Liver (tissue), 9 donors: ENCODE data around the gene GMDS. TPM values are rescaled to one million over a fixed set of nuclear protein-coding genes. Genes with fewer than 3 reads are reported as not detected.

Experiments used
- DNase-seq: peaks from one replicate; pipeline ENCODE4 v3.0.0-alpha.2; 2017; ENCODE audit warnings: low spot score
- H3K27ac ChIP-seq, 2 donors: one replicate each; pipeline ENCODE4 v1.7.0; 2013; ENCODE audit warnings: inconsistent platforms in 2 of 2, low read length in 2 of 2, control low read depth in 1 of 2, low read depth in 1 of 2, mild to moderate bottlenecking in 1 of 2
- H3K27me3 ChIP-seq, 4 donors: one replicate each; pipeline versions ENCODE4 v1.6.1 to v1.7.0; 2013; ENCODE audit warnings: low read length in 3 of 4, inconsistent platforms in 1 of 4, mild to moderate bottlenecking in 1 of 4, moderate library complexity in 1 of 4; ENCODE audit not compliant: control insufficient read depth in 4 of 4, insufficient read depth in 4 of 4
- H3K36me3 ChIP-seq, 4 donors: one replicate each; pipeline versions ENCODE4 v1.6.1 to v1.7.0; 2013; ENCODE audit warnings: low read length in 3 of 4, mild to moderate bottlenecking in 3 of 4, low read depth in 1 of 4, moderate library complexity in 1 of 4; ENCODE audit not compliant: control insufficient read depth in 4 of 4, insufficient read depth in 3 of 4
- H3K4me1 ChIP-seq, 4 donors: one replicate each; pipeline versions ENCODE4 v1.6.1 to v1.7.0; 2013; ENCODE audit warnings: low read length in 3 of 4, mild to moderate bottlenecking in 3 of 4, moderate library complexity in 1 of 4; ENCODE audit not compliant: control insufficient read depth in 4 of 4, insufficient read depth in 4 of 4
- H3K4me3 ChIP-seq, 3 donors: one replicate each; pipeline versions ENCODE4 v1.6.1 to v1.7.0; 2013; ENCODE audit warnings: low read length in 3 of 3, control low read depth in 1 of 3, low read depth in 1 of 3, mild to moderate bottlenecking in 1 of 3
- H3K9ac ChIP-seq, 2 donors: one replicate each; pipeline ENCODE4 v1.7.0; 2013; ENCODE audit warnings: low read length in 2 of 2, mild to moderate bottlenecking in 2 of 2, moderate library complexity in 2 of 2, control low read depth in 1 of 2, low read depth in 1 of 2
- H3K9me3 ChIP-seq, 4 donors: one replicate each; pipeline versions ENCODE4 v1.6.1 to v1.7.0; 2013; ENCODE audit warnings: low read length in 3 of 4; ENCODE audit not compliant: control insufficient read depth in 4 of 4
- EGR1 ChIP-seq, 2 donors: IDR thresholded peaks; 2 replicates each; pipeline ENCODE4 v1.6.1; 2016 to 2018; ENCODE audit warnings: antibody characterized with exemption in 2 of 2, low read depth in 2 of 2
- FOXA1 ChIP-seq: IDR thresholded peaks from 2 replicates; pipeline ENCODE4 v1.6.1; 2016; ENCODE audit warnings: antibody characterized with exemption
- FOXA2 ChIP-seq: IDR thresholded peaks from 2 replicates; pipeline ENCODE4 v1.6.1; 2016; ENCODE audit warnings: antibody characterized with exemption
- GABPA ChIP-seq, 2 donors: IDR thresholded peaks in 1 of 2; conservative IDR thresholded peaks in 1 of 2; 2 replicates each; pipeline ENCODE4 v1.6.1; 2016; ENCODE audit warnings: antibody characterized with exemption in 2 of 2, mild to moderate bottlenecking in 1 of 2, moderate library complexity in 1 of 2
- HNF4A ChIP-seq, 2 donors: conservative IDR thresholded peaks; 2 replicates each; pipeline ENCODE4 v1.6.1; 2016; ENCODE audit warnings: antibody characterized with exemption in 2 of 2, mild to moderate bottlenecking in 2 of 2
- HNF4G ChIP-seq: IDR thresholded peaks from 2 replicates; pipeline ENCODE4 v1.6.1; 2016; ENCODE audit warnings: antibody characterized with exemption
- JUND ChIP-seq, 2 donors: IDR thresholded peaks; 2 replicates each; pipeline ENCODE4 v1.6.1; 2016; ENCODE audit warnings: antibody characterized with exemption in 2 of 2
- NR2F2 ChIP-seq: IDR thresholded peaks from 2 replicates; pipeline ENCODE4 v1.6.1; 2016; ENCODE audit warnings: antibody characterized with exemption
- RAD21 ChIP-seq, 2 donors: IDR thresholded peaks; 2 replicates each; pipeline ENCODE4 v1.6.1; 2016; ENCODE audit warnings: antibody characterized with exemption in 2 of 2, mild to moderate bottlenecking in 2 of 2
- RXRA ChIP-seq, 2 donors: IDR thresholded peaks; 2 replicates each; pipeline ENCODE4 v1.6.1; 2017 to 2018; ENCODE audit warnings: antibody characterized with exemption in 2 of 2, mild to moderate bottlenecking in 1 of 2
- SP1 ChIP-seq: IDR thresholded peaks from 2 replicates; pipeline ENCODE4 v1.6.1; 2018; ENCODE audit warnings: antibody characterized with exemption, mild to moderate bottlenecking
- TAF1 ChIP-seq: conservative IDR thresholded peaks from 2 replicates; pipeline ENCODE4 v1.6.1; 2016; ENCODE audit warnings: antibody characterized with exemption, mild to moderate bottlenecking
- YY1 ChIP-seq: IDR thresholded peaks from 2 replicates; pipeline ENCODE4 v1.6.1; 2016; ENCODE audit warnings: antibody characterized with exemption, mild to moderate bottlenecking
- WGBS: extraction: QIAGEN DNeasy Blood & Tissue Kit; methylation state at CpG from one replicate; pipeline ENCODE4 v1.1.7; 2013; 5-methylcytosine and 5-hydroxymethylcytosine counted together
- polyA plus RNA-seq, 2 donors: library from polyadenylated mRNA; stranded (reverse) in 1 of 2; unstranded in 1 of 2; fragments of 200-250 nt in 1 of 2; fragments of >200 nt in 1 of 2; fragmentation: Nextera tagmentation in 1 of 2; extraction: Ambion mirVana in 1 of 2; gene quantifications; one replicate each; pipeline versions ENCODE4 v1.2.1 to v1.2.3, GENCODE V29; 2013 to 2015
- total RNA-seq, 2 donors: library from RNA; depleted of rRNA; stranded (reverse); fragments of >200 nt; gene quantifications; one replicate each; pipeline ENCODE4 v1.2.3, GENCODE V29; 2014
- TF ChIP-seq, protein P1 (sequence below): IDR thresholded peaks from 2 replicates; pipeline ENCODE4 v1.6.1; 2016; ENCODE audit warnings: antibody characterized with exemption
- TF ChIP-seq, protein P2 (sequence below): IDR thresholded peaks from 2 replicates; pipeline ENCODE4 v1.6.1; 2016; ENCODE audit warnings: antibody characterized with exemption
- TF ChIP-seq, protein P3 (sequence below): IDR thresholded peaks from 2 replicates; pipeline ENCODE4 v1.6.1; 2016; ENCODE audit warnings: antibody characterized with exemption
- TF ChIP-seq, protein P4 (sequence below): IDR thresholded peaks from 2 replicates; pipeline ENCODE4 v1.6.1; 2016; ENCODE audit warnings: antibody characterized with exemption, mild to moderate bottlenecking
- TF ChIP-seq, protein P5 (sequence below): fragments of 150-350 bp; IDR thresholded peaks from 2 replicates; pipeline ENCODE4 v1.5.1; 2017; ENCODE audit warnings: improper control_type of control experiment, low read depth, low read length; ENCODE audit not compliant: missing input control
- donor health status: healthy.
- donor health status: healthy.
- donor health status: healthy.
- donor health status: healthy.
- donor health status: healthy.

GMDS gene
- total and polyA plus RNA-seq, 4 donors: 3.5 to 15.6 (median 13.0) TPM

DNA sequence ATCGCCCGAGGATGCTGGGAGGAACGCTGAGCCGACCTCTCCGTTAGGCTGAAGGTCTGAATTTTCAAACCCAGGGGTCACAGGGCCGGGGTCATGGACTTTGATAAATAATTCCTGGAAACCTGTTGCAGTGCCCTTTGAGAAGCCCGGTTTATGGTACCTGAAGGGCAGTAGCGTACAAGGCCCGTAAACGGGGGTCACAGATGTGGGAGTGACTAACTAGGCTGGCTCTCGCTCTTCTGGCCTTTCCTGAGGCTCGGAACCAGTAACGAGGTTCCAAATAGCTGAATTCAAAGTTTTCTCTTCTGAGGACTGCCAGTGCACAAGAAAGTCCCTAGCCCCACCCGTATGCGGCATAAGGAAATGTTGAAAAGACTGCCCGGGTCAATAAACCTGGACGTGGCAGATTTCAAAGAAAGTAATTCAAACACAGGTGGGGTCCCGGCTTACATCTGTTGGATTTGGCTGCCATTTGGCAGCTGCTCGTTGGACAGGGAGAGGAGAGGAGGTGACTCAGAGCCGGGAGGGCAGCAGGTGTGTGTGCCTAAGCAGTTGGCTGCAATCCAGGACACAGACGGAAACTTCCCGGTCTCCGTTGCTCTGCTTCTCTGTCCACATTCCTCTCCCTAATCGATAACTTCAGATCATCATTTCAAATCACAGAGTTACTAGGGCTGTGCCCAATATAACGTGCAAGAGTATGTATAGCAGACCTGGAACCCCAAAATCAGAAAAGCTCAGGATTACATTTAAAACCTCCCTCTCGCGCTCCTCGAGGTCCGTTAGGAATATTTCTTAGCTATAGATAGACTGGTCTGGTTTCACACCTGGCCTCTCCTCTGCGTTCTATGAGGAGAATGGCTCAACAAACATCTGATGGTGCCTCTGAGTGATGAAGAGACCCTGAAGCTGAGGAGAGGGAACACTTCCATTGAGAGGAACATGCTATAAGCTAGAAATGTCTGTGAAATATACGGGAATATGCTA lies 765 bp upstream of the GMDS start:
- H3K9ac ChIP-seq: peak overlapping the region; percentile 74 to 90
- H3K4me3 ChIP-seq: peak overlapping the region; percentile 74 to 86 (median 74)
- TF ChIP-seq, protein P1, sequence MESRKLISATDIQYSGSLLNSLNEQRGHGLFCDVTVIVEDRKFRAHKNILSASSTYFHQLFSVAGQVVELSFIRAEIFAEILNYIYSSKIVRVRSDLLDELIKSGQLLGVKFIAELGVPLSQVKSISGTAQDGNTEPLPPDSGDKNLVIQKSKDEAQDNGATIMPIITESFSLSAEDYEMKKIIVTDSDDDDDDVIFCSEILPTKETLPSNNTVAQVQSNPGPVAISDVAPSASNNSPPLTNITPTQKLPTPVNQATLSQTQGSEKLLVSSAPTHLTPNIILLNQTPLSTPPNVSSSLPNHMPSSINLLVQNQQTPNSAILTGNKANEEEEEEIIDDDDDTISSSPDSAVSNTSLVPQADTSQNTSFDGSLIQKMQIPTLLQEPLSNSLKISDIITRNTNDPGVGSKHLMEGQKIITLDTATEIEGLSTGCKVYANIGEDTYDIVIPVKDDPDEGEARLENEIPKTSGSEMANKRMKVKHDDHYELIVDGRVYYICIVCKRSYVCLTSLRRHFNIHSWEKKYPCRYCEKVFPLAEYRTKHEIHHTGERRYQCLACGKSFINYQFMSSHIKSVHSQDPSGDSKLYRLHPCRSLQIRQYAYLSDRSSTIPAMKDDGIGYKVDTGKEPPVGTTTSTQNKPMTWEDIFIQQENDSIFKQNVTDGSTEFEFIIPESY: no peak
- TF ChIP-seq, protein P2, sequence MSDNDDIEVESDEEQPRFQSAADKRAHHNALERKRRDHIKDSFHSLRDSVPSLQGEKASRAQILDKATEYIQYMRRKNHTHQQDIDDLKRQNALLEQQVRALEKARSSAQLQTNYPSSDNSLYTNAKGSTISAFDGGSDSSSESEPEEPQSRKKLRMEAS: peak; percentile 64
- TF ChIP-seq, protein P3, sequence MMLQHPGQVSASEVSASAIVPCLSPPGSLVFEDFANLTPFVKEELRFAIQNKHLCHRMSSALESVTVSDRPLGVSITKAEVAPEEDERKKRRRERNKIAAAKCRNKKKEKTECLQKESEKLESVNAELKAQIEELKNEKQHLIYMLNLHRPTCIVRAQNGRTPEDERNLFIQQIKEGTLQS: peak; percentile 74
- TF ChIP-seq, protein P4, sequence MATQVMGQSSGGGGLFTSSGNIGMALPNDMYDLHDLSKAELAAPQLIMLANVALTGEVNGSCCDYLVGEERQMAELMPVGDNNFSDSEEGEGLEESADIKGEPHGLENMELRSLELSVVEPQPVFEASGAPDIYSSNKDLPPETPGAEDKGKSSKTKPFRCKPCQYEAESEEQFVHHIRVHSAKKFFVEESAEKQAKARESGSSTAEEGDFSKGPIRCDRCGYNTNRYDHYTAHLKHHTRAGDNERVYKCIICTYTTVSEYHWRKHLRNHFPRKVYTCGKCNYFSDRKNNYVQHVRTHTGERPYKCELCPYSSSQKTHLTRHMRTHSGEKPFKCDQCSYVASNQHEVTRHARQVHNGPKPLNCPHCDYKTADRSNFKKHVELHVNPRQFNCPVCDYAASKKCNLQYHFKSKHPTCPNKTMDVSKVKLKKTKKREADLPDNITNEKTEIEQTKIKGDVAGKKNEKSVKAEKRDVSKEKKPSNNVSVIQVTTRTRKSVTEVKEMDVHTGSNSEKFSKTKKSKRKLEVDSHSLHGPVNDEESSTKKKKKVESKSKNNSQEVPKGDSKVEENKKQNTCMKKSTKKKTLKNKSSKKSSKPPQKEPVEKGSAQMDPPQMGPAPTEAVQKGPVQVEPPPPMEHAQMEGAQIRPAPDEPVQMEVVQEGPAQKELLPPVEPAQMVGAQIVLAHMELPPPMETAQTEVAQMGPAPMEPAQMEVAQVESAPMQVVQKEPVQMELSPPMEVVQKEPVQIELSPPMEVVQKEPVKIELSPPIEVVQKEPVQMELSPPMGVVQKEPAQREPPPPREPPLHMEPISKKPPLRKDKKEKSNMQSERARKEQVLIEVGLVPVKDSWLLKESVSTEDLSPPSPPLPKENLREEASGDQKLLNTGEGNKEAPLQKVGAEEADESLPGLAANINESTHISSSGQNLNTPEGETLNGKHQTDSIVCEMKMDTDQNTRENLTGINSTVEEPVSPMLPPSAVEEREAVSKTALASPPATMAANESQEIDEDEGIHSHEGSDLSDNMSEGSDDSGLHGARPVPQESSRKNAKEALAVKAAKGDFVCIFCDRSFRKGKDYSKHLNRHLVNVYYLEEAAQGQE: peak; percentile 52
- TF ChIP-seq TAF1 (no peak), RAD21 (IDR thresholded peaks at IDR 0.05) (no peak), EGR1 (IDR thresholded peaks at IDR 0.05; ENCODE audit: low read depth in 2 of 2) (peak in 1 of 2 donors; percentile 21), RXRA (IDR thresholded peaks at IDR 0.05) (peak; percentile 39 to 65), FOXA2 (no peak), NR2F2 (peak; percentile 63), YY1 (peak; percentile 81), FOXA1 (no peak), SP1 (peak; percentile 36), GABPA (IDR thresholded peaks at IDR 0.05 in 1 of 2, conservative IDR thresholded peaks at IDR 0.05 in 1 of 2) (no peak), JUND (IDR thresholded peaks at IDR 0.05) (peak; percentile 79 to 90), HNF4A (conservative IDR thresholded peaks at IDR 0.05) (peak; percentile 39 to 78), HNF4G (peak; percentile 15)
- TF ChIP-seq, protein P5, sequence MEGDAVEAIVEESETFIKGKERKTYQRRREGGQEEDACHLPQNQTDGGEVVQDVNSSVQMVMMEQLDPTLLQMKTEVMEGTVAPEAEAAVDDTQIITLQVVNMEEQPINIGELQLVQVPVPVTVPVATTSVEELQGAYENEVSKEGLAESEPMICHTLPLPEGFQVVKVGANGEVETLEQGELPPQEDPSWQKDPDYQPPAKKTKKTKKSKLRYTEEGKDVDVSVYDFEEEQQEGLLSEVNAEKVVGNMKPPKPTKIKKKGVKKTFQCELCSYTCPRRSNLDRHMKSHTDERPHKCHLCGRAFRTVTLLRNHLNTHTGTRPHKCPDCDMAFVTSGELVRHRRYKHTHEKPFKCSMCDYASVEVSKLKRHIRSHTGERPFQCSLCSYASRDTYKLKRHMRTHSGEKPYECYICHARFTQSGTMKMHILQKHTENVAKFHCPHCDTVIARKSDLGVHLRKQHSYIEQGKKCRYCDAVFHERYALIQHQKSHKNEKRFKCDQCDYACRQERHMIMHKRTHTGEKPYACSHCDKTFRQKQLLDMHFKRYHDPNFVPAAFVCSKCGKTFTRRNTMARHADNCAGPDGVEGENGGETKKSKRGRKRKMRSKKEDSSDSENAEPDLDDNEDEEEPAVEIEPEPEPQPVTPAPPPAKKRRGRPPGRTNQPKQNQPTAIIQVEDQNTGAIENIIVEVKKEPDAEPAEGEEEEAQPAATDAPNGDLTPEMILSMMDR: no peak
- DNase-seq: peak; percentile 62
- H3K27me3 ChIP-seq: no peaks in the 10 kb centered on the region
- 12% methylated on average over 31 of the region's 31 CpGs for WGBS
- H3K9me3 ChIP-seq: no peaks in the 10 kb centered on the region
- H3K4me1 ChIP-seq: peaks cover 0 to 14% (median 4%) of the 10 kb centered on the region in 4 donors
- peak overlapping the region; percentile 89 to 92 for H3K27ac ChIP-seq
- peaks cover 0 to 9% (median 4%) of the 10 kb centered on the region in 4 donors for H3K36me3 ChIP-seq
